Tibial nerve (tissue), 4 donors: ENCODE measurements around the gene RGS7.

ENCODE experiments used
- EP300 ChIP-seq, 2 donors: sonication (generic); formaldehyde crosslinking; IDR thresholded peaks; one replicate each; pipeline ENCODE4 v1.6.1; 2017; ENCODE audit warnings: antibody characterized with exemption in 2 of 2, mild to moderate bottlenecking in 1 of 2
- POLR2A ChIP-seq, 2 donors: fragments of 450-650 bp; IDR thresholded peaks; one replicate each; pipeline ENCODE4 v1.6.1; 2017; ENCODE audit warnings: antibody characterized with exemption in 2 of 2, mild to moderate bottlenecking in 2 of 2, moderate library complexity in 2 of 2
- TF ChIP-seq, protein P1 (sequence below), 5 experiments: fragments of 200-600 bp in 3 of 5; fragments of 450-650 bp in 2 of 5; sonication (generic) in 3 of 5; IDR thresholded peaks; one replicate each; pipeline ENCODE4 v1.5.1; 2016 to 2019; ENCODE audit warnings: antibody characterized with exemption in 5 of 5, mild to moderate bottlenecking in 3 of 5, moderate library complexity in 2 of 5

DNA sequence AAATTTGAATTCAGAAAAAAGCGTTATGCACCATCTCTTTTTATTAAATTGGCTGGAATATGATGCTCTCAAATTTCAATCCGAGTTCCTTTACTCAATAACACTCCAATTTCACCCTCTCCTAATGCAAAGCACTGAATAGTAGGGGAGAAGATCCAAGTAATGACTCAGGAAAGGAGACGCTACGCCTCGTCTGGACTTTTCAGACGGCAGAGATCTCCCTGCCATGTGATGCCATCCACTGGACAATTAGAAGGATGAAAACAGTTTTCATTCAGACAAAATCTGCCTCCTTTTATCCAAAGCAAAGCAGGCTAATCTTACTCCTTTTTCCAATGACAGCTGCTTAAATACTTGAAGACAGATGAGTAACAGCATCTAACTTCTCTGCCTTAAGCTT is 502.6 kb downstream of the RGS7 start:
- no peak for TF ChIP-seq POLR2A (IDR thresholded peaks at IDR 0.05)
- TF ChIP-seq, protein P1, sequence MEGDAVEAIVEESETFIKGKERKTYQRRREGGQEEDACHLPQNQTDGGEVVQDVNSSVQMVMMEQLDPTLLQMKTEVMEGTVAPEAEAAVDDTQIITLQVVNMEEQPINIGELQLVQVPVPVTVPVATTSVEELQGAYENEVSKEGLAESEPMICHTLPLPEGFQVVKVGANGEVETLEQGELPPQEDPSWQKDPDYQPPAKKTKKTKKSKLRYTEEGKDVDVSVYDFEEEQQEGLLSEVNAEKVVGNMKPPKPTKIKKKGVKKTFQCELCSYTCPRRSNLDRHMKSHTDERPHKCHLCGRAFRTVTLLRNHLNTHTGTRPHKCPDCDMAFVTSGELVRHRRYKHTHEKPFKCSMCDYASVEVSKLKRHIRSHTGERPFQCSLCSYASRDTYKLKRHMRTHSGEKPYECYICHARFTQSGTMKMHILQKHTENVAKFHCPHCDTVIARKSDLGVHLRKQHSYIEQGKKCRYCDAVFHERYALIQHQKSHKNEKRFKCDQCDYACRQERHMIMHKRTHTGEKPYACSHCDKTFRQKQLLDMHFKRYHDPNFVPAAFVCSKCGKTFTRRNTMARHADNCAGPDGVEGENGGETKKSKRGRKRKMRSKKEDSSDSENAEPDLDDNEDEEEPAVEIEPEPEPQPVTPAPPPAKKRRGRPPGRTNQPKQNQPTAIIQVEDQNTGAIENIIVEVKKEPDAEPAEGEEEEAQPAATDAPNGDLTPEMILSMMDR (IDR thresholded peaks at IDR 0.05): no peak
- TF ChIP-seq EP300 (IDR thresholded peaks at IDR 0.05): no peak
